ENCODE results near the gene ARL15. TPM values are rescaled to one million over a fixed set of nuclear protein-coding genes. Genes with fewer than 3 reads are reported as not detected.

ARL15 gene
- total and polyA plus RNA-seq, 4 donors, result 5.0 to 24.8 (median 13.3) TPM

DNA sequence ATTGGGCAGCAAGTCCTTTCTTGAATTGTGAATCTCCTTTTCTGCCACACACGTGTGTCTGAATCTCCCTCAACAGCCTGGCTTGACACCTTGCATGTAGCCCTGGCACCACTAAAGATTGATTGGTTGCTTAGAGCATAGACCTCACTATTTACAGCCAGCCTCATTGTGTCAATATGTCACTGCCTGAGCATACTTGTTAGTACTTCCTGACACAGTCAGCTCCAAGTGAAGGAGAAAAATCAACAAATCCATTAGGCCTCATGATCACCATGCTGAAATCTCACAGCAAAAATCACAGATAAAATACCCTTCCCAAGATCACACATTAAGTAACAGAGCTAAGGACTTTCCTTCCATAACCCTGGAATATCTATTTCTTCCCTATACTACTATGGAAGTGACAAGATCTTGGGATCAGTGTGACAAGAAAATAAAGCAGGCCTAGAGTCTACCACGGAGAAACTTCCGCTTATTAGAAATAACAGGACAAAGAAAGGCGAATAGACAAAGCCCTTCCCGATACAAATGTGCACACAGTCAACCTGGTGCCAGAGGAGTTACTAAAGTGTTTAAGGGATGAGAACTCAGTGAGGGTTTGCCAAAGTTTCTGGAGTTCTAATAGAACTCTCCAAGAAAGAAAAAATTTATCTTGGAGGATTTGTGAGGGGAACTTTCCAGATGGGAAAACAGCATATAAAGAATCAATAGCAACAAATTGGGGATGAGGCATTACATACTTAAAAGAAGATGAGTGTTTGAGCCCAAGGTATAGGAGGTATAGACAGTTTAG is 5.6 kb upstream of the ARL15 start:
- Histone ChIP-seq H3K27ac (ENCODE audit: low read depth in 1 of 2, low read length in 2 of 2) (no peak overlapping the region), H3K27me3 (ENCODE audit: control insufficient read depth in 4 of 4, insufficient read depth in 4 of 4, low read length in 3 of 4) (no peaks in the 10 kb centered on the region), H3K9ac (ENCODE audit: low read depth in 1 of 2, low read length in 2 of 2) (no peak overlapping the region), H3K4me3 (ENCODE audit: low read depth in 1 of 3, low read length in 3 of 3) (no peak overlapping the region), H3K4me1 (ENCODE audit: control insufficient read depth in 4 of 4, insufficient read depth in 4 of 4, low read length in 3 of 4) (peaks cover 0 to 10% (median 4%) of the 10 kb centered on the region in 4 donors), H3K9me3 (ENCODE audit: control insufficient read depth in 4 of 4, low read length in 3 of 4) (no peaks in the 10 kb centered on the region), H3K36me3 (ENCODE audit: control insufficient read depth in 4 of 4, insufficient read depth in 3 of 4, low read depth in 1 of 4, low read length in 3 of 4) (no peaks in the 10 kb centered on the region)
- WGBS, result 80% methylated on average over 5 of the region's 5 CpGs
- TF ChIP-seq FOXA2 (IDR thresholded peaks at IDR 0.05) (peak; percentile 52), HNF4G (IDR thresholded peaks at IDR 0.05) (no peak)
- DNase-seq (ENCODE audit: low spot score), result no peak

DNA sequence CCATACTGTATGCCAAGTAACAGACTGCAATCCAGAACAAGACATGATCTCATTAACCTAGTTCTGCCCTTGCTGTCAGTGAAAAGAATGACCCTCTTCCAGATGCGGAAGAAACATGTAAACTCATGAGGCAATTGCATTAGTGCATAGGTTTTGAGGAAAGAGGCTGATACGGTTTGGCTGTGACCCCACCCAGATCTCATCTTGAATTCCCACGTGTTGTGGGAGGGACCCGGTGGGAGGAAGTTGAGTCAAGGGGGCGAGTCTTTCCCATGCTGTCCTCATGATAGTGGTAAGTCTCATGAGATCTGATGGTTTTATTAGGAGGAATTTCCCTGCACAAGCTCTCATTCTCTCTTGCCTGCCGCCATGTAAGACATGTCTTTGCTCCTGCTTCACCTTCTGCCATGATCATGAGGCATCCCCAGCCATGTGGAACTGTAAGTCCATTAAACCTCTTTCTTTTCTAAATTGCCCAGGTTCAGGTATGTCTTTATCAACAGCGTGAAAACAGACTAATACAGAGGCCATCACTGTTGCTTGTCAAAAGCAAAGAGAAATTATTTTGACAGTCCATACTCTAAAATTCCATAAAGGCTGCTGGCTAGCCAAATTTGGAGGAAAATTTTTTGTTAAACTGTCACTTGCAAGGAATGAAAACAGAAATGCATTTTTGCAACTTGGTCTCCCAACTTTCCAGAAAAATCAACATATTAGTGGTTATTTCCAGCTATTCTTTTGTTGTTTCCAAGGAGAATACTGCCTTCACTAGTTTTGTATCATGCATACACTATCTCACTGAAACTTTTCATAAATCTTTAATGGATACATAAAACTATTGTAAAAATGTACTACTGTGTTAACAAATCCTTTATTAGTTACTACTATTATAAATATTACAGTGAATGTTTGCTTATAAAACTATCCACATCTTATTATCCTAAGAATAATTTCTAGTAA is 3.2 kb upstream of the ARL15 start:
- Histone ChIP-seq H3K9me3 (ENCODE audit: control insufficient read depth in 4 of 4, low read length in 3 of 4) (no peaks in the 10 kb centered on the region), H3K27me3 (ENCODE audit: control insufficient read depth in 4 of 4, insufficient read depth in 4 of 4, low read length in 3 of 4) (no peaks in the 10 kb centered on the region), H3K4me1 (ENCODE audit: control insufficient read depth in 4 of 4, insufficient read depth in 4 of 4, low read length in 3 of 4) (peaks cover 2 to 21% (median 13%) of the 10 kb centered on the region in 4 donors), H3K36me3 (ENCODE audit: control insufficient read depth in 4 of 4, insufficient read depth in 3 of 4, low read depth in 1 of 4, low read length in 3 of 4) (no peaks in the 10 kb centered on the region), H3K9ac (ENCODE audit: low read depth in 1 of 2, low read length in 2 of 2) (no peak overlapping the region), H3K27ac (ENCODE audit: low read depth in 1 of 2, low read length in 2 of 2) (no peak overlapping the region), H3K4me3 (ENCODE audit: low read depth in 1 of 3, low read length in 3 of 3) (no peak overlapping the region)
- WGBS, result 80% methylated on average over 7 of the region's 7 CpGs
- TF ChIP-seq, protein P1, sequence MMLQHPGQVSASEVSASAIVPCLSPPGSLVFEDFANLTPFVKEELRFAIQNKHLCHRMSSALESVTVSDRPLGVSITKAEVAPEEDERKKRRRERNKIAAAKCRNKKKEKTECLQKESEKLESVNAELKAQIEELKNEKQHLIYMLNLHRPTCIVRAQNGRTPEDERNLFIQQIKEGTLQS (IDR thresholded peaks at IDR 0.05), result no peak
- no peak for TF ChIP-seq NR2F2 (IDR thresholded peaks at IDR 0.05)
- no peak for TF ChIP-seq HNF4G (IDR thresholded peaks at IDR 0.05)
- DNase-seq (ENCODE audit: low spot score), result no peak

DNA sequence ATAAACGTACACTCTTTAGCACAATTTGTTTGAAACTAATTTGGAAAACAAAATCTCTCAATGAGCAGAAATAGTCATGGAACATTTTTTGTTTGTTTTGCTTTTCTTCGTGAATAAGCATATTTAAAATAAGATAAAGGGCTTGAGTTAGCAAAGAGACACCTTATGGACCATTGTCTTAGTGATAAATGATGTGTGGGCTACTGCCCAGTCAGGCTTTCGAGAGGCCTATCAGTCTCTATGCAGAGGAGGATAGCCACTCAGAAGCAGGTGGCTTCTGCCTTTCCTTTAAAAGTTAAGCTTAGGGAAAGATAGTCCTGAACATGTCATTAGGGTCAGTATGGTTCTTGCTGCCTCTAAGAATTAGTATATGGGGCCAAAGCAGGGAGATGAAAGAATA is 2.1 kb upstream of the ARL15 start:
- no peak overlapping the region for H3K9ac ChIP-seq (ENCODE audit: low read depth in 1 of 2, low read length in 2 of 2)
- 94% methylated on average over 3 of the region's 3 CpGs for WGBS
- no peak for DNase-seq (ENCODE audit: low spot score)
- no peaks in the 10 kb centered on the region for H3K27me3 ChIP-seq (ENCODE audit: control insufficient read depth in 4 of 4, insufficient read depth in 4 of 4, low read length in 3 of 4)
- no peaks in the 10 kb centered on the region for H3K9me3 ChIP-seq (ENCODE audit: control insufficient read depth in 4 of 4, low read length in 3 of 4)
- H3K4me3 ChIP-seq (ENCODE audit: low read depth in 1 of 3, low read length in 3 of 3), result no peak overlapping the region
- no peak overlapping the region for H3K27ac ChIP-seq (ENCODE audit: low read depth in 1 of 2, low read length in 2 of 2)
- no peaks in the 10 kb centered on the region for H3K36me3 ChIP-seq (ENCODE audit: control insufficient read depth in 4 of 4, insufficient read depth in 3 of 4, low read depth in 1 of 4, low read length in 3 of 4)
- H3K4me1 ChIP-seq (ENCODE audit: control insufficient read depth in 4 of 4, insufficient read depth in 4 of 4, low read length in 3 of 4), result peaks cover 2 to 24% (median 15%) of the 10 kb centered on the region in 4 donors
- no peak for TF ChIP-seq EGR1 (IDR thresholded peaks at IDR 0.05; ENCODE audit: low read depth in 2 of 2)
- TF ChIP-seq GABPA (IDR thresholded peaks at IDR 0.05 in 1 of 2, conservative IDR thresholded peaks at IDR 0.05 in 1 of 2), result no peak
- no peak for TF ChIP-seq SP1 (IDR thresholded peaks at IDR 0.05)
- TF ChIP-seq, protein P2, sequence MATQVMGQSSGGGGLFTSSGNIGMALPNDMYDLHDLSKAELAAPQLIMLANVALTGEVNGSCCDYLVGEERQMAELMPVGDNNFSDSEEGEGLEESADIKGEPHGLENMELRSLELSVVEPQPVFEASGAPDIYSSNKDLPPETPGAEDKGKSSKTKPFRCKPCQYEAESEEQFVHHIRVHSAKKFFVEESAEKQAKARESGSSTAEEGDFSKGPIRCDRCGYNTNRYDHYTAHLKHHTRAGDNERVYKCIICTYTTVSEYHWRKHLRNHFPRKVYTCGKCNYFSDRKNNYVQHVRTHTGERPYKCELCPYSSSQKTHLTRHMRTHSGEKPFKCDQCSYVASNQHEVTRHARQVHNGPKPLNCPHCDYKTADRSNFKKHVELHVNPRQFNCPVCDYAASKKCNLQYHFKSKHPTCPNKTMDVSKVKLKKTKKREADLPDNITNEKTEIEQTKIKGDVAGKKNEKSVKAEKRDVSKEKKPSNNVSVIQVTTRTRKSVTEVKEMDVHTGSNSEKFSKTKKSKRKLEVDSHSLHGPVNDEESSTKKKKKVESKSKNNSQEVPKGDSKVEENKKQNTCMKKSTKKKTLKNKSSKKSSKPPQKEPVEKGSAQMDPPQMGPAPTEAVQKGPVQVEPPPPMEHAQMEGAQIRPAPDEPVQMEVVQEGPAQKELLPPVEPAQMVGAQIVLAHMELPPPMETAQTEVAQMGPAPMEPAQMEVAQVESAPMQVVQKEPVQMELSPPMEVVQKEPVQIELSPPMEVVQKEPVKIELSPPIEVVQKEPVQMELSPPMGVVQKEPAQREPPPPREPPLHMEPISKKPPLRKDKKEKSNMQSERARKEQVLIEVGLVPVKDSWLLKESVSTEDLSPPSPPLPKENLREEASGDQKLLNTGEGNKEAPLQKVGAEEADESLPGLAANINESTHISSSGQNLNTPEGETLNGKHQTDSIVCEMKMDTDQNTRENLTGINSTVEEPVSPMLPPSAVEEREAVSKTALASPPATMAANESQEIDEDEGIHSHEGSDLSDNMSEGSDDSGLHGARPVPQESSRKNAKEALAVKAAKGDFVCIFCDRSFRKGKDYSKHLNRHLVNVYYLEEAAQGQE (IDR thresholded peaks at IDR 0.05), result no peak
- no peak for TF ChIP-seq HNF4G (IDR thresholded peaks at IDR 0.05)
- TF ChIP-seq, protein P3, sequence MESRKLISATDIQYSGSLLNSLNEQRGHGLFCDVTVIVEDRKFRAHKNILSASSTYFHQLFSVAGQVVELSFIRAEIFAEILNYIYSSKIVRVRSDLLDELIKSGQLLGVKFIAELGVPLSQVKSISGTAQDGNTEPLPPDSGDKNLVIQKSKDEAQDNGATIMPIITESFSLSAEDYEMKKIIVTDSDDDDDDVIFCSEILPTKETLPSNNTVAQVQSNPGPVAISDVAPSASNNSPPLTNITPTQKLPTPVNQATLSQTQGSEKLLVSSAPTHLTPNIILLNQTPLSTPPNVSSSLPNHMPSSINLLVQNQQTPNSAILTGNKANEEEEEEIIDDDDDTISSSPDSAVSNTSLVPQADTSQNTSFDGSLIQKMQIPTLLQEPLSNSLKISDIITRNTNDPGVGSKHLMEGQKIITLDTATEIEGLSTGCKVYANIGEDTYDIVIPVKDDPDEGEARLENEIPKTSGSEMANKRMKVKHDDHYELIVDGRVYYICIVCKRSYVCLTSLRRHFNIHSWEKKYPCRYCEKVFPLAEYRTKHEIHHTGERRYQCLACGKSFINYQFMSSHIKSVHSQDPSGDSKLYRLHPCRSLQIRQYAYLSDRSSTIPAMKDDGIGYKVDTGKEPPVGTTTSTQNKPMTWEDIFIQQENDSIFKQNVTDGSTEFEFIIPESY (IDR thresholded peaks at IDR 0.05), result no peak
- no peak for TF ChIP-seq RXRA (IDR thresholded peaks at IDR 0.05)
- TF ChIP-seq FOXA2 (IDR thresholded peaks at IDR 0.05), result no peak
- TF ChIP-seq HNF4A (conservative IDR thresholded peaks at IDR 0.05), result no peak
- TF ChIP-seq FOXA1 (IDR thresholded peaks at IDR 0.05), result no peak
- TF ChIP-seq, protein P1 (IDR thresholded peaks at IDR 0.05), result no peak
- TF ChIP-seq TAF1 (conservative IDR thresholded peaks at IDR 0.05), result no peak
- TF ChIP-seq, protein P4, sequence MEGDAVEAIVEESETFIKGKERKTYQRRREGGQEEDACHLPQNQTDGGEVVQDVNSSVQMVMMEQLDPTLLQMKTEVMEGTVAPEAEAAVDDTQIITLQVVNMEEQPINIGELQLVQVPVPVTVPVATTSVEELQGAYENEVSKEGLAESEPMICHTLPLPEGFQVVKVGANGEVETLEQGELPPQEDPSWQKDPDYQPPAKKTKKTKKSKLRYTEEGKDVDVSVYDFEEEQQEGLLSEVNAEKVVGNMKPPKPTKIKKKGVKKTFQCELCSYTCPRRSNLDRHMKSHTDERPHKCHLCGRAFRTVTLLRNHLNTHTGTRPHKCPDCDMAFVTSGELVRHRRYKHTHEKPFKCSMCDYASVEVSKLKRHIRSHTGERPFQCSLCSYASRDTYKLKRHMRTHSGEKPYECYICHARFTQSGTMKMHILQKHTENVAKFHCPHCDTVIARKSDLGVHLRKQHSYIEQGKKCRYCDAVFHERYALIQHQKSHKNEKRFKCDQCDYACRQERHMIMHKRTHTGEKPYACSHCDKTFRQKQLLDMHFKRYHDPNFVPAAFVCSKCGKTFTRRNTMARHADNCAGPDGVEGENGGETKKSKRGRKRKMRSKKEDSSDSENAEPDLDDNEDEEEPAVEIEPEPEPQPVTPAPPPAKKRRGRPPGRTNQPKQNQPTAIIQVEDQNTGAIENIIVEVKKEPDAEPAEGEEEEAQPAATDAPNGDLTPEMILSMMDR (IDR thresholded peaks at IDR 0.05; ENCODE audit: low read depth, low read length, missing input control), result no peak
- no peak for TF ChIP-seq RAD21 (IDR thresholded peaks at IDR 0.05)

Data from liver (tissue), 9 donors.